HG03520 (cell line): ENCODE measurements around the gene CAMK1D.
"Not testable (repeated sequence)": the region's sequence is repeated elsewhere in the genome, so short reads cannot be mapped to it uniquely, and the experiment has no call there.

Experiments
- ATAC-seq: cut with Tn5 transposase; IDR thresholded peaks from one replicate; pipeline ENCODE4 v1.9.1; 2021; ENCODE audit warnings: mild to moderate bottlenecking, moderate library complexity; ENCODE audit not compliant: unreplicated experiment

CAMK1D gene

GRCh38 chr10:12740813-12741212 lies 391.5 kb downstream of the CAMK1D start:
- no peak for ATAC-seq

GRCh38 chr10:12741360-12741804 lies 392.0 kb downstream of the CAMK1D start:
- ATAC-seq, result no peak

- no peak for ATAC-seq
These were observed 393.4 kb downstream of the CAMK1D start for GRCh38 chr10:12742771-12743170.

- ATAC-seq, result not testable (repeated sequence)
These were observed 394.1 kb downstream of the CAMK1D start for GRCh38 chr10:12743466-12743865.

GRCh38 chr10:12743941-12744340 lies 394.6 kb downstream of the CAMK1D start:
- ATAC-seq, result no peak

- no peak for ATAC-seq
These were observed 398.8 kb downstream of the CAMK1D start for GRCh38 chr10:12748186-12748585.

GRCh38 chr10:12749760-12750478 lies 400.6 kb downstream of the CAMK1D start:
- no peak for ATAC-seq

GRCh38 chr10:12750526-12751201 lies 401.3 kb downstream of the CAMK1D start:
- ATAC-seq, result no peak

- ATAC-seq, result no peak
These were observed 405.7 kb downstream of the CAMK1D start for GRCh38 chr10:12755075-12755474.

- ATAC-seq, result no peak
These were observed 408.0 kb downstream of the CAMK1D start for GRCh38 chr10:12757351-12757750.

- no peak for ATAC-seq
These were observed 408.9 kb downstream of the CAMK1D start for GRCh38 chr10:12758271-12758670.

GRCh38 chr10:12766223-12766622 lies 416.9 kb downstream of the CAMK1D start:
- ATAC-seq, result no peak

- no peak for ATAC-seq
These were observed 419.1 kb downstream of the CAMK1D start for GRCh38 chr10:12768156-12769100.

GRCh38 chr10:12769323-12770044 lies 420.1 kb downstream of the CAMK1D start:
- ATAC-seq, result no peak

- no peak for ATAC-seq
These were observed 422.8 kb downstream of the CAMK1D start for GRCh38 chr10:12771981-12772760.

GRCh38 chr10:12772797-12773587 lies 423.6 kb downstream of the CAMK1D start:
- no peak for ATAC-seq

GRCh38 chr10:12774204-12774894 lies 425.0 kb downstream of the CAMK1D start:
- no peak for ATAC-seq

GRCh38 chr10:12777840-12778585 lies 428.7 kb downstream of the CAMK1D start:
- no peak for ATAC-seq
